Stimulated activated CD8-positive, alpha-beta memory T cell treated with anti-CD3 and anti-CD28 coated beads, Interleukin-12 subunit alpha, Interleukin-12 subunit beta, amount 100 ng/mL, for 24 hours (primary cell): Measurements from ENCODE around the gene PXMP2.

Source experiments
- DNase-seq: peaks from one replicate; pipeline ENCODE4 v3.0.0-alpha.2; 2020; ENCODE audit errors: extremely low read depth

The PXMP2 gene

GRCh38 chr12:132687211-132688164, at the start of gene PXMP2, which contains the start of gene POLE:
TSS of gene PXMP2 (plus strand) at chr12:132687587. CDS start at chr12:132687671, 84 bp downstream.
TSS of gene POLE (minus strand) at chr12:132687342. CDS start at chr12:132687315, 27 bp downstream.
- peak; percentile 91 for DNase-seq

GRCh38 chr12:132637811-132638210, 49.6 kb upstream of the PXMP2 start:
- DNase-seq: no peak

GRCh38 chr12:132638541-132639408, 48.6 kb upstream of the PXMP2 start:
- no peak for DNase-seq

- DNase-seq: no peak
These were observed 47.3 kb upstream of the PXMP2 start for GRCh38 chr12:132639956-132640520.

GRCh38 chr12:132640936-132641335, 46.5 kb upstream of the PXMP2 start:
- no peak for DNase-seq

- no peak for DNase-seq
These were observed 45.4 kb upstream of the PXMP2 start for GRCh38 chr12:132641811-132642650.

- DNase-seq: no peak
These were observed 44.2 kb upstream of the PXMP2 start for GRCh38 chr12:132642846-132643835.

- DNase-seq: no peak
These were observed 40.5 kb upstream of the PXMP2 start for GRCh38 chr12:132646850-132647249.

- DNase-seq: no peak
These were observed 39.5 kb upstream of the PXMP2 start for GRCh38 chr12:132647858-132648257.

- DNase-seq: no peak
These were observed 38.7 kb upstream of the PXMP2 start for GRCh38 chr12:132648616-132649225.

GRCh38 chr12:132649226-132649945, 38.0 kb upstream of the PXMP2 start:
- no peak for DNase-seq

GRCh38 chr12:132651444-132652100, 35.8 kb upstream of the PXMP2 start:
- no peak for DNase-seq

GRCh38 chr12:132653567-132654290, 33.7 kb upstream of the PXMP2 start:
- no peak for DNase-seq

GRCh38 chr12:132657004-132657727, 30.2 kb upstream of the PXMP2 start:
- DNase-seq: no peak

- no peak for DNase-seq
These were observed 29.1 kb upstream of the PXMP2 start for GRCh38 chr12:132658149-132658894.

GRCh38 chr12:132659146-132659545, 28.2 kb upstream of the PXMP2 start:
- no peak for DNase-seq
